Esophagus squamous epithelium (tissue), 4 donors: ENCODE data around the gene CFAP90.

Experiments
- POLR2A ChIP-seq, 4 donors: fragments of 450-650 bp; IDR thresholded peaks; one replicate each; pipeline ENCODE4 v1.6.1; 2017; ENCODE audit warnings: antibody characterized with exemption in 4 of 4, mild to moderate bottlenecking in 4 of 4, moderate library complexity in 3 of 4
- TF ChIP-seq, protein P1 (sequence below), 6 experiments: fragments of 450-650 bp in 4 of 6; fragments of 200-600 bp in 2 of 6; sonication (generic) in 2 of 6; IDR thresholded peaks; one replicate each; pipeline ENCODE4 v1.5.1; 2016 to 2019; ENCODE audit warnings: antibody characterized with exemption in 6 of 6, mild to moderate bottlenecking in 4 of 6, moderate library complexity in 4 of 6

DNA sequence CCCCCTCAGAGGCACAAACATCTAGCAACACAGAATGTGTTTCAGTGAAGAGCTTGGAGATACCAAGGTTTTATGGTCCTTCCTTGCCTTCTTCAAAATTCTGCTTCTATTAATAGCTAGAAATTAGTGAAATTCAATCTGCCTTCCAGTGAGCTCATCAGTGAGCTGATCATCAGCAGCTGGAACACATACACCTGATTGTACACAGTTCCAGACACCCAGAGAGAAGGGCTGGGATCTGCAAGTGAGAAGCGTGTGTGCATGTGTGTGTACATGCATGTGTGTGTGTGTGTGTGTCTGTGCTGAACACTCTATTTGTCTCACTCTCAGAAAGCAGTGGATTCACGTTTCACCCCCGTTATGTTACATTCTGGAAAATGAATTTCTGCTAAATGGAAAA is 28.5 kb downstream of the CFAP90 start:
- TF ChIP-seq, protein P1, sequence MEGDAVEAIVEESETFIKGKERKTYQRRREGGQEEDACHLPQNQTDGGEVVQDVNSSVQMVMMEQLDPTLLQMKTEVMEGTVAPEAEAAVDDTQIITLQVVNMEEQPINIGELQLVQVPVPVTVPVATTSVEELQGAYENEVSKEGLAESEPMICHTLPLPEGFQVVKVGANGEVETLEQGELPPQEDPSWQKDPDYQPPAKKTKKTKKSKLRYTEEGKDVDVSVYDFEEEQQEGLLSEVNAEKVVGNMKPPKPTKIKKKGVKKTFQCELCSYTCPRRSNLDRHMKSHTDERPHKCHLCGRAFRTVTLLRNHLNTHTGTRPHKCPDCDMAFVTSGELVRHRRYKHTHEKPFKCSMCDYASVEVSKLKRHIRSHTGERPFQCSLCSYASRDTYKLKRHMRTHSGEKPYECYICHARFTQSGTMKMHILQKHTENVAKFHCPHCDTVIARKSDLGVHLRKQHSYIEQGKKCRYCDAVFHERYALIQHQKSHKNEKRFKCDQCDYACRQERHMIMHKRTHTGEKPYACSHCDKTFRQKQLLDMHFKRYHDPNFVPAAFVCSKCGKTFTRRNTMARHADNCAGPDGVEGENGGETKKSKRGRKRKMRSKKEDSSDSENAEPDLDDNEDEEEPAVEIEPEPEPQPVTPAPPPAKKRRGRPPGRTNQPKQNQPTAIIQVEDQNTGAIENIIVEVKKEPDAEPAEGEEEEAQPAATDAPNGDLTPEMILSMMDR (IDR thresholded peaks at IDR 0.05): no peak
- TF ChIP-seq POLR2A (IDR thresholded peaks at IDR 0.05): no peak
